Vagina (tissue), 2 donors: Measurements from ENCODE around the gene PHLDA2. TPM values are rescaled to one million over a fixed set of nuclear protein-coding genes. Genes with fewer than 3 reads are reported as not detected.

Experiments
- DNase-seq, 2 donors: peaks; one replicate each; pipeline ENCODE4 v3.0.0-alpha.2; 2017; ENCODE audit errors: extremely low spot score in 2 of 2
- H3K27ac ChIP-seq: fragments of 200-600 bp; sonication (generic); one replicate; pipeline ENCODE4 v1.5.1; 2019
- H3K27me3 ChIP-seq: fragments of 200-600 bp; sonication (generic); one replicate; pipeline ENCODE4 v1.5.1; 2019
- H3K36me3 ChIP-seq, 2 donors: fragments of 200-600 bp; sonication (generic); one replicate each; pipeline ENCODE4 v1.5.1; 2017 to 2019
- H3K4me1 ChIP-seq: fragments of 200-600 bp; sonication (generic); one replicate; pipeline ENCODE4 v1.5.1; 2019
- H3K4me3 ChIP-seq, 2 donors: fragments of 200-600 bp; sonication (generic); 1 replicate in 1 of 2; 2 replicates in 1 of 2; pipeline ENCODE4 v1.5.1; 2016 to 2019
- H3K9me3 ChIP-seq: fragments of 200-600 bp; sonication (generic); one replicate; pipeline ENCODE4 v1.5.1; 2019
- POLR2A ChIP-seq, 2 donors: fragments of 450-650 bp; IDR thresholded peaks; one replicate each; pipeline ENCODE4 v1.6.1; 2017; ENCODE audit warnings: antibody characterized with exemption in 2 of 2, mild to moderate bottlenecking in 2 of 2, moderate library complexity in 2 of 2
- POLR2AphosphoS5 ChIP-seq, 2 donors: sonication (generic); formaldehyde crosslinking; IDR thresholded peaks; one replicate each; pipeline ENCODE4 v1.9.0; 2017; ENCODE audit warnings: antibody characterized with exemption in 2 of 2, mild to moderate bottlenecking in 2 of 2, low read depth in 1 of 2; ENCODE audit not compliant: insufficient read depth in 1 of 2
- intact Hi-C: fragments of 100-400 bp; cut with DNase I; formaldehyde crosslinking; loops from one replicate; pipeline ENCODE4 v1.15.1; 2023
- total RNA-seq: library from RNA; depleted of rRNA; stranded (reverse); fragments of >200 nt; gene quantifications from one replicate; pipeline ENCODE4 v1.2.3, GENCODE V29; 2016
- TF ChIP-seq, protein P1 (sequence below), 3 experiments: fragments of 450-650 bp in 2 of 3; fragments of 200-600 bp in 1 of 3; sonication (generic) in 1 of 3; IDR thresholded peaks; one replicate each; pipeline ENCODE4 v1.5.1; 2017 to 2019; ENCODE audit warnings: antibody characterized with exemption in 3 of 3, mild to moderate bottlenecking in 2 of 3, moderate library complexity in 2 of 3

Gene PHLDA2
- total RNA-seq, 1 donor from 2014 or later = 43.5 TPM

DNA sequence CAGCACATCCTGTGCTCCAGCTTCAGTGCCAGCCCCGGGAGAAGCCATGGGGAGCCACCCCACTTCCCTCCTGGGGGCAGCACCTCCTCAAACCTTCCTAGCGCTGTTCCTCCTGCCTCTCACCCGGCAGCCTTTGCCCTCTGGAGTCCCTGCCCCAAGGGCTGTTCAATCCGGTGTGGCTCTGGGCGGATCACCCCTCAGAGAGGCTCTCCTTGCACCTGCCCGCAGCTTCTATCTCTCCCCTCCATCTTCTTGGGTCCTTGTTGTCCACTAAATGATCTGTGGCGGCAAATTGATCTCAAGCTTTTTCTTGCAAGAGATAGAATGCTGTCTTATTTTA is 25.6 kb downstream of the PHLDA2 start:
- H3K4me3 ChIP-seq = no peak overlapping the region
- TF ChIP-seq, protein P1, sequence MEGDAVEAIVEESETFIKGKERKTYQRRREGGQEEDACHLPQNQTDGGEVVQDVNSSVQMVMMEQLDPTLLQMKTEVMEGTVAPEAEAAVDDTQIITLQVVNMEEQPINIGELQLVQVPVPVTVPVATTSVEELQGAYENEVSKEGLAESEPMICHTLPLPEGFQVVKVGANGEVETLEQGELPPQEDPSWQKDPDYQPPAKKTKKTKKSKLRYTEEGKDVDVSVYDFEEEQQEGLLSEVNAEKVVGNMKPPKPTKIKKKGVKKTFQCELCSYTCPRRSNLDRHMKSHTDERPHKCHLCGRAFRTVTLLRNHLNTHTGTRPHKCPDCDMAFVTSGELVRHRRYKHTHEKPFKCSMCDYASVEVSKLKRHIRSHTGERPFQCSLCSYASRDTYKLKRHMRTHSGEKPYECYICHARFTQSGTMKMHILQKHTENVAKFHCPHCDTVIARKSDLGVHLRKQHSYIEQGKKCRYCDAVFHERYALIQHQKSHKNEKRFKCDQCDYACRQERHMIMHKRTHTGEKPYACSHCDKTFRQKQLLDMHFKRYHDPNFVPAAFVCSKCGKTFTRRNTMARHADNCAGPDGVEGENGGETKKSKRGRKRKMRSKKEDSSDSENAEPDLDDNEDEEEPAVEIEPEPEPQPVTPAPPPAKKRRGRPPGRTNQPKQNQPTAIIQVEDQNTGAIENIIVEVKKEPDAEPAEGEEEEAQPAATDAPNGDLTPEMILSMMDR (IDR thresholded peaks at IDR 0.05) = no peak
- TF ChIP-seq POLR2A (IDR thresholded peaks at IDR 0.05) (no peak), POLR2AphosphoS5 (IDR thresholded peaks at IDR 0.05; ENCODE audit: insufficient read depth in 1 of 2, low read depth in 1 of 2) (no peak)
- intact Hi-C loops = no loop called here
- H3K4me1 ChIP-seq = peaks cover 46% of the 10 kb centered on the region
- no peaks in the 10 kb centered on the region for H3K9me3 ChIP-seq
- DNase-seq = no peak
- no peaks in the 10 kb centered on the region for H3K36me3 ChIP-seq
- H3K27me3 ChIP-seq = no peaks in the 10 kb centered on the region
- no peak overlapping the region for H3K27ac ChIP-seq

DNA sequence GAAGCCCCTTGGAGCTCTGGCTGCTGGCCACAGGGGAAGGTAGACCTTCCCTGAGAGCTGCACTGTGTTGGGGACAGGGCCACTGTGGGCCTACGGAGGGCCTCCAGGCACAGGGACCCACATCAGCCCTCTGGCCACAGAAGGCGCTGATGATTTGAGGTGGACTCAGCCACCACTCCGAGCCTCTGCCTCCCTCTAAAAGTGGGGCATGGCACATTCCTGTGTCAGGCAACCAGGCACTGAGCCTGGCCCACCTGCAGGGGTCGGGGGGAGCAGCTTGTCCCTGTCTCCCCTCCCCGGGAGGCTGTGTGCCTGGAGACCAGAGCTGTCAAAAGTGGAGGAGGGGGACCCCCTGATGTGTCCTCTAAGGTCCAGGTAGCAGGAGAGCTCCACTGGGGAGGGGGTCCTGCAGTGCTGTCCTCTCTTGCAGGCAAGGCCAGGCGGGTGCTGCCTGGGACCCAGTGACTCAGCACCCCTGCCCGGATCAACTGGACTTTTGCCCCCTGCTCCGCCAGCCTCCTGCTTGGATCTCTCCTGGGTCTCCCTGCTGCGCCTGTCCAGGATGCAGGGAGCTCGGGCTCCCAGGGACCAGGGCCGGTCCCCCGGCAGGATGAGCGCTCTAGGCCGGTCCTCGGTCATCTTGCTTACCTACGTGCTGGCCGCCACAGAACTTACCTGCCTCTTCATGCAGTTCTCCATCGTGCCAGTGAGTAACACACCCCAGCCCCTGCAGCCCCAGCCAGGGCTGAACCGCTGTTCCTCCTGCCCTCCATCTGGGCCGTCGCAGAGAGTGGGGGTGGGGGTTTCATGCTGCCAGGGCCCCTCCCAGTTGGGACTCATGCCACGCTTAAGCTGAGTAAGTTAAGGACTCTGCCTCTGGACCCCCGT is 26.2 kb downstream of the PHLDA2 start:
- Histone ChIP-seq H3K9me3 (no peaks in the 10 kb centered on the region), H3K27me3 (no peaks in the 10 kb centered on the region), H3K4me1 (peaks cover 50% of the 10 kb centered on the region), H3K4me3 (peak overlapping the region; percentile 67 to 77), H3K36me3 (no peaks in the 10 kb centered on the region), H3K27ac (peak overlapping the region; percentile 93)
- TF ChIP-seq POLR2AphosphoS5 (IDR thresholded peaks at IDR 0.05; ENCODE audit: insufficient read depth in 1 of 2, low read depth in 1 of 2) (no peak), POLR2A (IDR thresholded peaks at IDR 0.05) (no peak)
- TF ChIP-seq, protein P1 (IDR thresholded peaks at IDR 0.05) = no peak
- intact Hi-C loops = no loop called here
- no peak for DNase-seq

GRCh38 chr11:2901854-2902783 is 27.1 kb downstream of the PHLDA2 start:
- Histone ChIP-seq H3K4me3 (peak overlapping the region; percentile 67 to 77), H3K36me3 (no peaks in the 10 kb centered on the region), H3K27ac (peak overlapping the region; percentile 93), H3K27me3 (no peaks in the 10 kb centered on the region), H3K4me1 (peaks cover 50% of the 10 kb centered on the region), H3K9me3 (no peaks in the 10 kb centered on the region)
- TF ChIP-seq POLR2A (IDR thresholded peaks at IDR 0.05) (no peak), POLR2AphosphoS5 (IDR thresholded peaks at IDR 0.05; ENCODE audit: insufficient read depth in 1 of 2, low read depth in 1 of 2) (peak; percentile 49 to 85)
- intact Hi-C loops = no loop called here
- DNase-seq = peak in 1 of 2 donors; percentile 97

DNA sequence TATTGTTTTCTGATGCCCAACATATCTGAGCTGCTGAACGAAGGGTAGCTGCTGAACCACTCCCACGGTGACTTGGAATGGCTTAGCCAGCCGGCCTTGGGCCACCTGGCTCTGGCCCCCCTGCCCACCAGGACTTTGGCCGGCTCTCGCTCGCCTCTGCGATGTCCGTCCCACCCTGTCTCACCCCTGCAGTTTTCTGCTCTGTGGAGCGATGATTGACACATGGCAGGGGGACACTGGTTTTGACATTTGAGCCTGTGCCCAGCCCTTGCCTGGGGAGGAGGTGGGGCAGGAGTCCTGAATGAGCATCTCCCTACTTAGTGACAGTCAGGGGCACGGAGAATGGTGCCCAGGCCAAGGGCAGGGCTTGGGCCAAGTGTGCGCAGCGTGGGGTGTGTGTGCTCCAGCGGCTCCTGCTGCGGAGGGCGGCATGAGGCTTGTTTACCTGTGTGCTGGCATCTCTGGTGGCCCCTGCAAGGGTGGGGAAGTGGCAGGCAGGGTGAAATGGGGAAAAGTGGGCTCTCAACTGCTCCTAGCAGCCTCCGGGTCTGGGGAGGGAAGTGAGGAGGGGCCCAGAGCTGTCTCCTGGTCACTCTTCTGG is 27.9 kb downstream of the PHLDA2 start:
- Histone ChIP-seq H3K27me3 (no peaks in the 10 kb centered on the region), H3K36me3 (no peaks in the 10 kb centered on the region), H3K9me3 (no peaks in the 10 kb centered on the region), H3K27ac (peak overlapping the region; percentile 93), H3K4me1 (peaks cover 50% of the 10 kb centered on the region), H3K4me3 (peak overlapping the region; percentile 67 to 77)
- intact Hi-C loops = no loop called here
- no peak for DNase-seq
- TF ChIP-seq, protein P1 (IDR thresholded peaks at IDR 0.05) = no peak
- TF ChIP-seq POLR2AphosphoS5 (IDR thresholded peaks at IDR 0.05; ENCODE audit: insufficient read depth in 1 of 2, low read depth in 1 of 2) (no peak), POLR2A (IDR thresholded peaks at IDR 0.05) (no peak)
